Measurements from ENCODE around the gene SRSF5.
"Not testable (repeated sequence)": the region's sequence is repeated elsewhere in the genome, so short reads cannot be mapped to it uniquely, and the experiment has no call there.

Gene SRSF5

GRCh38 chr14:69808919-69809808, 42.2 kb downstream of the SRSF5 start:
- DNase-seq: no peak

- no peak for DNase-seq
Measured at GRCh38 chr14:69811227-69811867, 44.4 kb downstream of the SRSF5 start.

- no peak for DNase-seq
Measured at GRCh38 chr14:69811868-69812252, 44.9 kb downstream of the SRSF5 start.

- DNase-seq: no peak
Measured at GRCh38 chr14:69812711-69813110, 45.8 kb downstream of the SRSF5 start.

GRCh38 chr14:69813346-69813745, 46.4 kb downstream of the SRSF5 start:
- not testable (repeated sequence) for DNase-seq

- no peak for DNase-seq
Measured at GRCh38 chr14:69814397-69814796, 47.5 kb downstream of the SRSF5 start.

- no peak for DNase-seq
Measured at GRCh38 chr14:69815556-69815955, 48.6 kb downstream of the SRSF5 start.

GRCh38 chr14:69816216-69816615, 49.3 kb downstream of the SRSF5 start:
- DNase-seq: no peak

- peak; percentile 9 to 25 for DNase-seq
Measured at GRCh38 chr14:69818758-69819191, 51.8 kb downstream of the SRSF5 start.

GRCh38 chr14:69819607-69820006, 52.7 kb downstream of the SRSF5 start:
- no peak for DNase-seq

GRCh38 chr14:69820991-69821390, 54.0 kb downstream of the SRSF5 start:
- DNase-seq: no peak
